ENCODE data around the gene PIGBOS1.

DNA sequence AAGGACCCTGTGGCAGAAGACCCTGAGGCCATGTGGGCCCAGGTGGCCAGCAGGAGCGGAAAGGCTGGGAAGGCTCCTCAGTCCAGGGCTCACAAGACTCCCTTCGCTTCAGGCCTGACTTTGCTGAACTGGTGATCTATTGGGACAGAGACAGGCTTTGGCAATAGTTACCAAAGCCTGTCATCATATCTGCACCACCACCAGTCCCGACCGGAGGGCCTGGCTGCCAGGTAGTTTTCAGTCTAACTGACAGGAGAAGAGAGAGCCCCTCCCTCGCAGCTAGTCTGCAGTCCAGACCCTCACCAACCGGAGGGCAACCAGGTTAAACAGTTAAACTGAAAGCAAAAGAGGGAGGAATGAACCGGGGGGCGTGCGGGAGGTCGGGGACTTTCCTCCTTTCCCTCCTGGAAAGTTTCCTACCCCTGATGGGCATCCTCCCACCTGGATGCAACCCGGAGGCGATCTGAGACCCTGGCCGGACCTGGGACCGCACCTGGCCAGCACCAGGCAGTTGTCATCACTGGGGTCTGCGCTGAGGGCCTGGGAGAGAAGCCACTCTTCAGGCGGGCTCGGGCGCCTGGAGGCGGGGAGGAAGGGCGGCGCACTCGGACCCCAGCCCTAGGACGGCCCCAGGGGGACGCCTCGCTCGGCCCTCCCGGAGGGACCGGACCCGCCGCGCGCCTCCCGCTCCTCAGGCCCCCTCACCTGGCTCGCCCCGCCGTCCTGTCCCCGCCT, 29.7 kb downstream of the PIGBOS1 start:
- TF ChIP-seq CTCF (IDR thresholded peaks at IDR 0.05; ENCODE audit: low read length) (no peak), EZH2 (IDR thresholded peaks at IDR 0.05; ENCODE audit: borderline replicate concordance, low read length) (no peak)
